GM19239 (cell line): ENCODE results near the gene RNF115.
A peak's percentile ranks its signal among the peaks of the same experiment; 100 is the strongest.

Experiments
- DNase-seq: peaks from one replicate; pipeline ENCODE4 v3.0.0; 2011; ENCODE audit warnings: low spot score; ENCODE audit not compliant: insufficient read length
- FAIRE-seq: peaks from 2 replicates; lab custom pipeline; 2011; peaks lifted over from hg19 to GRCh38; lab: Jason Lieb, UNC

Gene RNF115

DNA sequence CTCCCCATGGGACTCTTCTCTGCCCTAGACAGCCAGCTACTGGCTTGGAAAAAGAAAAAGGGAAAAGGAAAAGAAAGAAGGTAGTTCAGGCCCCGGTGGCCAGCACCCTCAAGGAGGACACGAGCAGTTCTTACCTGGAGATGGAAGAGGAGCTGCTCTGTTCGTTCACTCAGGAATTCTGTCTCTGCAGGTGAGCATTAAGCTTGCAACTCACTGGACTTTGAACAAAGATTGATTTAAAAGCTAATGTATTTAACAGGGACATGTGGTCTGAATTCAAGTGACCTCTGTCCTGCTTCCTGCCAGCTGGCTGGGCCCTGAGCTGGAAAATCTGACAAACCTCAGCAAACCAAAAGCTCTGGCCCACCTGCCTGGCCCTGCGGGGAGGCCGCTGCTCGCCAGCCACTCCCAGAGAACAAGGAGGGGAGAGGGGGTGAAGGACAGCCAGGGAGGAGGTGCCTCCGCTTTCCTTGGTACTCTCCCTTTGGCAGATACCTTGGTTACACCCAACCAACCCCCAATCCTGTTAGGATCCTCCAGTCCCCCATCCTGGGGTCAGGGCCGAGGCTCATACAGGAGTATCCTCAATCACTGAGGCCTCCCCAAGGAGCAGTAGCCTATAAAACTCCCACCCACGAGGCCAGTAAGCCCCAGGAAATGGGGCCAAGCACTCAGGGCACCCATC, 116.6 kb downstream of the RNF115 start, which contains the start of gene PDZK1:
Gene PDZK1, minus strand, starts transcription at position 186 of the 685 bp plus-strand sequence. CDS start 19,347 bp downstream, outside the sequence.
- FAIRE-seq (no peak), DNase-seq (no peak)

- DNase-seq: no peak
- no peak for FAIRE-seq
Measured at GRCh38 chr1:145706086-145706664, 117.7 kb downstream of the RNF115 start.

DNA sequence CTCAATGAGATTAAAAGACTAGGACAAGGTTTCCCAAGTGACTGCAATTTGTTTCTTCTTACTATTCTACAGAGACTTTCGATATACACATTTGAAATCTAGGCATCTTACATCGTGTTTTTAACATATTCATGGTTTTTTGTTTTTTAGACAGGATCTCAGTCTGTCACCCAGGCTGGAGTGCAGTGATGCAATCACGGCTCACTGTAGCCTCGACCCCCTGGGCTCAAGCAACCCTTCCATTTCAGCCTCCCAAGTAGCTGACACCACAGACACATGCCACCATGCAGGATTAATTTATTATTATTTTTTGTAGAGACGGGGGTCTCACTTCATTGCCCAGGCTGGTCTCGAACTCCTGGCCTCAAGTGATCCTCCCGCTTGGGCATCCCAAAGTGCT, 118.3 kb downstream of the RNF115 start:
- no peak for DNase-seq
- FAIRE-seq: no peak

- no peak for FAIRE-seq
Measured at GRCh38 chr1:145702826-145703225, 121.1 kb downstream of the RNF115 start.

DNA sequence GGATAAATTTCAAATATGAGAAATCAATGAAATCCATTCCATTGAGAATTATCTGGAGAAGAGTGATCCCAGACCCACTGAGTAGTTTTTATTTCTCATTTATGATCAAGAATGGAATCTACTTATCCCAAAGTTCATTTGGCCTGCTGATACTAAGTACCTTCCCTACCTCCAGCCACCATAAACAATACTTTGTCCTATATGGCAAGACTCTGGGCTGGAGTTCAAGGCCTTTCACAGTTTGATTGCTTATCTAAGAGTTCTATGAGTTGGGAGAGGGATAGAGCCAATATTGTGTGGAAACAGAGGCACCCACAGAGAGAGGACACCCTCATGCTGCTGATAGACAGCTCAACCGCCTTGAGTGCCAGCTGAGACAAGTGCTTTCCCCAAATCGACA, 121.8 kb downstream of the RNF115 start:
- FAIRE-seq (no peak), DNase-seq (no peak)

More at GRCh38 chr1:145702826-145703225, 121.1 kb downstream of the RNF115 start:
- DNase-seq: no peak

GRCh38 chr1:145701306-145701862, 122.5 kb downstream of the RNF115 start:
- FAIRE-seq (no peak), DNase-seq (no peak)

DNA sequence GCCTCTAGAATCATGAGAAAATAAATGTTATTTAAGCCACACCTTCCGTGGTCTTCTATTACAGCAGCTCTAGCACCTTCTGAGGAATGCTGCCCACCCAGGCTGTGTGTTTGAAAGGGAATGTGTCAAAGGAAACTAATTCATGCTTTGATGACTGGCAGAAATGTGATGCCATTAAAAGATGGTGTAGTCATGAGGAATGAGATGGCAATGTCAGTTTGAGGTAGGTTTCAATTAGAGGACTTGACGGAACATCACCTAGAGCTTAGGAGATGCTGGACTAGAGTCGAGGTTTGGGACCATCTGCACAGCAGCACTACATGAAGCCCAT, 127.3 kb downstream of the RNF115 start:
- DNase-seq: no peak
- no peak for FAIRE-seq

GRCh38 chr1:145695821-145696629, 127.9 kb downstream of the RNF115 start:
- DNase-seq (no peak), FAIRE-seq (no peak)

DNA sequence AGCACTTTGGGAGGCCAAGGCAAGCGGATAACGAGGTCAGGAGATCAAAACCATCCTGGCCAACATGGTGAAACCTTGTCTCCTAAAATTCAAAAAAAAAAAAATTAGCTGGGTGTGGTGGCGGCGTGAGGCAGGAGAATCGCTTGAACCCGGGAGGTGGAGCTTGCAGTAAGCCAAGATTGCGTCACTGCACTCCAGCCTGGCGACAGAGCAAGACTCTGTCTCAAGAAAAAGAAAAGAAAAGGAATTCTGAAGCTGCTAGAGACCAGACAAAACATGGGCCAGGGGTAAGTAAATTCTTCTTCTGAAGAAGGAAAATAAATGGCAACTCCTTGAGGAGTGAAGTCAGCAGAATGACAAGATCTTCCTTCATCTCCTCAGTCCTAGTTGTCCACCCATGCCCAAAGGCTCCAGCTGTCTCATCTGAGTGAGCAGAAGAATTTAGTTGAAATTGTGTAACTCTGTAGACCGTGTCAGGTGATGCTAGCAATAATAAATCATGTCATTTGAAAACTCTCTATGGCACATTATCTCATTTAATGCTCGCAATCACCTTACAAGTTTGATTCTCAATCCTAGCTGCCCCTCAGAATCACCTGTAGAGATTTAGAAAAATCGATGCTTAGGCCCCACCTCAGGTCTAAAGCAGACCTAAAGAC, 131.0 kb downstream of the RNF115 start:
- FAIRE-seq (no peak), DNase-seq (no peak)

DNA sequence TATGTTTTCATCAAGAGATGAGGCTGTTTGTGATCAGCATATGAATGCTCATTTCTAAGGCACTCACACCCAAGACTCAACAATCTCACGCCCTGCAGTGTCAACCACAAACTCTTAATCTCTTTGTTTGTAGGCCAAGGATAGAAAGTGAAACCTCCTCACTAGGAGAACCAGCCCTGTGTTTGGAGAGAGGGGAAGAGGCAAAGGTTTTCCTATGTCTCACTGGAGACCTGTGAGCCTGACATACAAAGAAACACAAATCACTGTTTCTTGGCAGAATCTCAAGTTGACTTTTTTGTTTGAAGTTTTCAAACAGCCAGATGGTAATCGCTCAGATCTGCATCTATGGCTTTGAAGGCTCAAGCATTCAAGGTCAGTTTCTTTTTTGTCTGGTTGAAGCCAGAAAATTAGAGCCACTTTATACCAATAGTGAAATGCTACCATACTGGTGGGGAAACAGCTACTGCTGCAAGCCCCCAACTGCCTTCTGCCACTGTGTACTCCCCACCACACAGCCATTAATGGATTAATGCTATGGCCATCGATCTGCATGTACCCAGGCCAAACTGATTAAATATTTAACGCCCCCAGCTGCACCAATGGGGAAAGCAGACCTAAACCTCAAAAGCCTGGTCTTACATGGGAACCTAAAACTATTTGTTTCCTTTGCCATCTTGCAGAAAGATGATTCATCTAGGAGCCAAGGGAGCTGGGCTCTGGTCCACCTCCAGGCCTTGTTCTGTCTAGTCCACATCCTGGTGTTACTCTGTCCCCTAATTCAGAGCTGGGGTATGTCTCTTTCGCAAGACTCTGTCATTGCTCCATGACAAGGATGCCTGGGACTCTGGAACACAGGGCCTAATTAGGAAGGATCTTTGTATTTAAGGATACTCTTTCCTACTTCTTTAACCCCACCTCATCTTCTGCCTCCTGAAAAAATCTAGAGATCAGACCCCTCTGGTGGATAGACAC, 133.0 kb downstream of the RNF115 start:
- DNase-seq (peak; percentile 73), FAIRE-seq (peak; percentile 61)

GRCh38 chr1:145689922-145690321, 134.0 kb downstream of the RNF115 start:
- no peak for DNase-seq
- no peak for FAIRE-seq

DNA sequence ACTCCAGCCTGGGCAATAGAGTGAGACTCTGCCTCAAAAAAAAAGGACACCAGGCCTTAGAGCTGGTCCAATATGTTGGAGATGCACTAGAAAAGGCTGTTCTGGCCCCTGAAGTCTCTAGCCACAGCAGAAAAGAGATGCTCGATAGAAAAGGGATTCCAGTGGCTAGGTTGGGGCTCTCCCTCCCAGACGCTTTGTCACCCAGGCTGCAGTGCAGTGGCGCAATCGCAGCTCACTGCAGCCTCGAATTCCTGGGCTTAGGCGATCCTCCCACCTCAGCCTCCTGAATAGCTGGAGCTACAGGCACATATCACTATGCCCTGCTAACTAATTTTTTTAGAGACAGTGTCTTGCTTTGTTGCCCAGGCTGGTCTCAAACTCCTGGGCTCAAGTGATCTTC, 135.0 kb downstream of the RNF115 start:
- no peak for FAIRE-seq
- no peak for DNase-seq
